Measurements from ENCODE around the gene SLC44A5.
"Not testable (repeated sequence)": the region's sequence is repeated elsewhere in the genome, so short reads cannot be mapped to it uniquely, and the experiment has no call there.

SLC44A5 gene

DNA sequence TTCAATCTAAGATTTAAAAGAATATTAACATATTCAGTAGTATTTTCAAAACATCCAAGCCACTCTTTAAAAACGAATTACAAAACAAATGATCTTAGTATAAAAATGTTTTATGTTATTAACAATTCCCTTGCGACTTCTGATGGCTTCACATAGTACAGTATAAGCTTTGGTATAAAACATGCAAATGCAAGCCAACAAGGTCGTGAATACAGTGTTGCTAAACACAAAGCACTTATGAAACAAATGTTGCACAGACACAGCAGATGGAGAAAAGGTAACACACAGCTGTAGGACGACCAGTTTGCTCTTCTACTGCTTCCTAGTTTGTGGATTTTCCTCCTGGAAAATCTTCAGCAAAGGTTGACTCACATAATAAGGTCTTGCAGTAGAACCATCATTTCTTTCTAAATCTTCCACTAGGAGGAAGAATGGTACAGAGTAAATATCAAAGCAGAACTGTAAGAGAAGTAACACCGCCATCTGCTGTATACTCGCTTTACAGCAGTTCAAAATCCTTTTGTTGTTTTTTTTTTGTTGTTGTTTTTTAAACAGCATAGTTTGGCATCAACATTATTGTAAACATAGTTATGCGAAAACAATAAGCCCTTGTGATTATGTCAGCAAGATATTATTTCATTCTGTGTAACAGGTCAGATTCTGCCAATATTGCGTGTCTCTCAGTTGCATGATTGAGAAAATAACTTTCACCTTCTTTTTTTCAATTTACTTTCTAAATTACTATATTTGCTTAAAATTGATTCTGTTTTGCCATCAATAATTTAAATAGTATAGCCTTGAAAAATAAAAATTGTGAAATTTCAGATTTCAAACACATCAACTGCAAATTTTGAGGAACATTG is 407.3 kb downstream of the SLC44A5 start:
- TF ChIP-seq, protein P1, sequence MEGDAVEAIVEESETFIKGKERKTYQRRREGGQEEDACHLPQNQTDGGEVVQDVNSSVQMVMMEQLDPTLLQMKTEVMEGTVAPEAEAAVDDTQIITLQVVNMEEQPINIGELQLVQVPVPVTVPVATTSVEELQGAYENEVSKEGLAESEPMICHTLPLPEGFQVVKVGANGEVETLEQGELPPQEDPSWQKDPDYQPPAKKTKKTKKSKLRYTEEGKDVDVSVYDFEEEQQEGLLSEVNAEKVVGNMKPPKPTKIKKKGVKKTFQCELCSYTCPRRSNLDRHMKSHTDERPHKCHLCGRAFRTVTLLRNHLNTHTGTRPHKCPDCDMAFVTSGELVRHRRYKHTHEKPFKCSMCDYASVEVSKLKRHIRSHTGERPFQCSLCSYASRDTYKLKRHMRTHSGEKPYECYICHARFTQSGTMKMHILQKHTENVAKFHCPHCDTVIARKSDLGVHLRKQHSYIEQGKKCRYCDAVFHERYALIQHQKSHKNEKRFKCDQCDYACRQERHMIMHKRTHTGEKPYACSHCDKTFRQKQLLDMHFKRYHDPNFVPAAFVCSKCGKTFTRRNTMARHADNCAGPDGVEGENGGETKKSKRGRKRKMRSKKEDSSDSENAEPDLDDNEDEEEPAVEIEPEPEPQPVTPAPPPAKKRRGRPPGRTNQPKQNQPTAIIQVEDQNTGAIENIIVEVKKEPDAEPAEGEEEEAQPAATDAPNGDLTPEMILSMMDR (IDR thresholded peaks at IDR 0.05; ENCODE audit: insufficient read depth, low read depth, low read length, missing control alignments) = peak; percentile 75
- no peak overlapping the region for H3K4me3 ChIP-seq (ENCODE audit: low read length)
- peak; percentile 62 for DNase-seq (ENCODE audit: low read depth)

DNA sequence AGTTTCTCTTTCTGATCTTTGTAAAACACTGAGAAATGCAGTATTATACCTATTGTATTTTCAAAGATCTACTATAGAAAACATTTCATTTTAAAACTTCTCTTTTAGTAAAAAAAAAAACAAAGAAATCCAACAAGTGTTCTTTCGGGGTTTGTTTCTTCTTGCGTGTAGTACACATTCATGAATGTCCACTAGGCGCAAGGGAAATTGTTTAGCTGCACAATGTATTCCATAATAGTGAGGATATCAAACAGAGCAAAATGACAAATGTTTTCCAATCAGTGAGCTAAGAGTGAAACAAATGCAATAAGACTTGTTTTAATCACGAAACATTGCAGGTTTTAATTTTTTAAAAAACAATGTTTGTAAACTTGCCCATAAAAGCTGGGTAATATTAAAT is 408.2 kb downstream of the SLC44A5 start:
- TF ChIP-seq, protein P1 (IDR thresholded peaks at IDR 0.05; ENCODE audit: insufficient read depth, low read depth, low read length, missing control alignments) = no peak
- DNase-seq (ENCODE audit: low read depth) = no peak

DNA sequence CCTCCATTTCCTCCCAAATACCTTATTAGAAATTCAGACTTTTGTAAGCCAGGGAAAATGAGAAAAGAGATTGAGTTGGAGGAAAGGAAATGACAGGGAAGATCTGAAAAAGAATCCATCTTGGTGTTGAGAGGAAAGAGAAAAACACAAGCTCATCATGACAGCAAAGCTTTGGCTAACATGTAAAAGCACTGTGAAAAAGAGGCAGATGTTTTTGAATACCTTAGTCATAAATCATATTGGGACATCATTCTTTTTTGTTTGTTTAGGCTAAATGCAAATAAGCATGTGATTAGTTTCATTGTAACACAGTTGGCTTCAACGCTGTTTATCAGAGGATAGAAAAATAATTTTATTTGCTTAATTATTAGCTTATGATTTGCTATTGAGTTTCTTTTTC is 412.2 kb downstream of the SLC44A5 start:
- TF ChIP-seq, protein P1 (IDR thresholded peaks at IDR 0.05; ENCODE audit: insufficient read depth, low read depth, low read length, missing control alignments) = no peak
- H3K4me3 ChIP-seq (ENCODE audit: low read length) = no peak overlapping the region
- peak; percentile 3 for DNase-seq (ENCODE audit: low read depth)

More for the DNA sequence above, 408.2 kb downstream of the SLC44A5 start:
- no peak overlapping the region for H3K4me3 ChIP-seq (ENCODE audit: low read length)

DNA sequence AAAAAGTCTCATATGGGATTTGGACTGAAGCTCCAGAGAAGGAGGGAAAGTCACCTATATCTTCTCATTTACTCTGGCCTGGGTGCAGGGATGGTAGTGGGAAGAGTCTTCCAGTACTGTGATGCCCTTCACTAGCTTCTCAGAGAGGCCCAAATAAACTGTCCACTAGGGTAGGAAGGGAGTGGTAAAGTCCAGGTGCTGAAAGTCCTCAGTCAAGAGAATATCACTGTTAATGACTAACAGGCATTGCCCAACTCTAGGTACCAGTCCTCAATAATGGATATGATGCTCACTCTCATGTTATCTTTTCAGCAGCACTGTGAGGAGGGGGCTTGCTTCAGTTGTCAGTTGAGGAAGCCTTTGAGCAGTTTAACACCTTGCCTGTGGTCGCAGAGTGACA is 412.8 kb downstream of the SLC44A5 start:
- DNase-seq (ENCODE audit: low read depth) = no peak
- no peak overlapping the region for H3K4me3 ChIP-seq (ENCODE audit: low read length)
- TF ChIP-seq, protein P1 (IDR thresholded peaks at IDR 0.05; ENCODE audit: insufficient read depth, low read depth, low read length, missing control alignments) = no peak

DNA sequence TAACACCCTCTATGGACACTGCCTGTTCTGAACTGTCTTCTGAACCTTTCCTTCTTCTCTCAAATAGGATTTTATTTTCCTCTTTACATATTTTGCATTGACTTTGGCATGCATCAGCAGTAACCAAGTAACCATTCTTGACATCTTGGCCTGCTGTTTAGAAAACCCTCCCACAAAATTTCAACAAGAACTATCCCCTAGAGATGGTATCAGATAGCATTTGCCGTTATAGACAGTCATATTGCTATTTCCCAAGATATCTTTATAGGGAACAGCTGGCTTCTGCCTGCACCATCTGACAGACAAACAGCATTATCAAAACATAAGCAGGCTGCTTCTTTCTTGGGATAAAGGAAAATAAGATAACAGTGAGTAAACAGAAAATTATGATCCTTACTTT is 422.0 kb downstream of the SLC44A5 start:
- no peak overlapping the region for H3K4me3 ChIP-seq (ENCODE audit: low read length)
- DNase-seq (ENCODE audit: low read depth) = no peak

DNA sequence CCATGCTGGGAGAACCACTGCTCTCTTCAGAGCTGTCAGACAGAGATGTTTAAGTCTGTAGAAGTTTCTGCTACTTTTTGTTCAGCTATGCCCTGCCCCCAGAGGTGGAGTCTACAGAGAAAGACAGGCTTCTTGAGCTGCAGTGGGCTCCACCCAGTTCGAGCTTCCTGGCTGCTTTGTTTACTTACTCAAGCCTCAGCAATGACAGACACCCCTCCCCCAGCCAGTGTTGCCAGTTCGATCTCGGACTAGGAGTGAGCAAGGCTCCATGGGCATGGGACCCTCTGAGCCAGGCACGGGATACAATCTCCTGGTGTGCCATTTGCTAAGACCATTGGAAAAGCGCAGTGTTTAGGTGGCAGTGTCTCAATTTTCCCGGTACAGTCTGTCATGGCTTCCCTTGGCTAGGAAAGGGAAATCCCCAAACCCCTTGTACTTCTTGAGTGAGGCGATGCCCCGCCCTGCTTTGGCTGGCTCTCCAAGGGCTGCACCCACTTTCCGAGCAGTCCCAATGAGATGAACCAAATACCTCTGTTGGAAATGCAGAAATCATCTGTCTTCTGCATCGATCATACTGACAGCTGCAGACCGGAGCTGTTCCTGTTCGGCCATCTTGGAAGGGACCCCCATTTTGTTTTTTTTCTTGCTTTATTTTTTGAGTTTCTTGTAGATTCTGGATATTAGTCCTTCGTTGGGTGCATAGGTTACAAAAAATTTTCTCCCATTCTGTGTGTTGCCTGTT is 429.5 kb downstream of the SLC44A5 start:
- DNase-seq (ENCODE audit: low read depth); H3K4me3 ChIP-seq (ENCODE audit: low read length): not testable (repeated sequence)

More for the DNA sequence above, 422.0 kb downstream of the SLC44A5 start:
- TF ChIP-seq, protein P1 (IDR thresholded peaks at IDR 0.05; ENCODE audit: insufficient read depth, low read depth, low read length, missing control alignments) = no peak

DNA sequence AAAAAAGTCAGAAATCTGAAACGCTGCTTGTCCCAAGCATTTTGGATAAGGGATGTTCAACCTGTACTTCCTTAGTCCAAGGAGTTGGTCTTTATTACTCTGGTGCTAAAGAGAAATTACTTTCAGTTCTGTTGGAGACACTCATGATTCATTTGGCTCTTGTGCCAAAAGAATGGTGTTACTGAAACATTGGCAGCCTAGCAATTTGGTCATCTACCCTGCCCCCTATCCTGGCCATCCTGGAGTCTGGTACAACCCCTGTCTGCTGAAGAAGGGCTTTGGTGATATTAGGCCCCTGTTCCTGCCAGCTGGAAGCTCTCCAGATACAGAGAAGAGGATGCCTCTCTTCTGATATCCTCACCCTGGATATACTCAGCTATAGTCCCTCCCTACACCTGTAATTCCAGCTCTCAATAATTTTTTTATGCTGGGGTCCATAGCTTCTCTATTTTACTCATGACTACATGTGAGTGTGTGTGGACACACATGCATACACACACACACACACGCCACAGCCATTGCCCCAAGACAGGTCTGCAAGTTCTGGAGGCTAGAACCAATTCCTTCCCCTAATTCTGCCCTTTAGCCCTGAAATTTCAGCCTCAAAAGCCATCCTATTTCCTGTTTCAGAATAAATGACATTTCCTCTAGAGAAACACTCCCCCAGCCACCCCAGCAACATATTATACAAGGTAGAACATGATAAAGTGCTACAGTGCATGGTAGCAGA is 436.7 kb downstream of the SLC44A5 start:
- TF ChIP-seq, protein P1 (IDR thresholded peaks at IDR 0.05; ENCODE audit: insufficient read depth, low read depth, low read length, missing control alignments) = no peak
- no peak for DNase-seq (ENCODE audit: low read depth)
- H3K4me3 ChIP-seq (ENCODE audit: low read length) = no peak overlapping the region

All from epithelial cell of esophagus (primary cell).